HepG2 (cell line): ENCODE measurements around the gene NXT1. TPM values are rescaled to one million over a fixed set of nuclear protein-coding genes. Genes with fewer than 3 reads are reported as not detected.

Source experiments
- CAMTA2 ChIP-seq: sonication (generic); formaldehyde crosslinking; IDR thresholded peaks from 2 replicates; pipeline ENCODE4 v1.4.0; 2020; ENCODE audit warnings: mild to moderate bottlenecking, missing genetic modification reagents, borderline replicate concordance
- CC2D1A ChIP-seq: sonication (generic); formaldehyde crosslinking; IDR thresholded peaks from 2 replicates; pipeline ENCODE4 v1.8.1; 2023; ENCODE audit warnings: mild to moderate bottlenecking, missing genetic modification reagents
- HINFP ChIP-seq: sonication (generic); formaldehyde crosslinking; IDR thresholded peaks from 2 replicates; pipeline ENCODE4 v1.4.0; 2020; ENCODE audit warnings: low read depth, mild to moderate bottlenecking, missing genetic modification reagents
- LRRFIP1 ChIP-seq: sonication (generic); formaldehyde crosslinking; conservative IDR thresholded peaks from 2 replicates; pipeline ENCODE4 v1.4.0; 2020; ENCODE audit warnings: missing genetic modification reagents
- NFATC3 ChIP-seq: sonication (generic); formaldehyde crosslinking; IDR thresholded peaks from 2 replicates; pipeline ENCODE4 v1.5.1; 2020; ENCODE audit warnings: mild to moderate bottlenecking, missing genetic modification reagents
- SRF ChIP-seq: IDR thresholded peaks from 2 replicates; pipeline ENCODE4 v1.6.1; 2011; ENCODE audit warnings: mild to moderate bottlenecking, low read depth, low read length, moderate library complexity
- TFDP1 ChIP-seq: IDR thresholded peaks from 2 replicates; pipeline ENCODE4 v1.6.1; 2016; ENCODE audit warnings: missing compliant biosample characterization, missing genetic modification reagents, borderline replicate concordance
- U2AF1 ChIP-seq: fragments of 200-400 bp; formaldehyde crosslinking; optimal IDR thresholded peaks from 2 replicates; pipeline ENCODE3; 2017; ENCODE audit warnings: mild to moderate bottlenecking, low read depth, low read length
- ZBTB3 ChIP-seq: sonication (generic); formaldehyde crosslinking; IDR thresholded peaks from 2 replicates; pipeline ENCODE4 v1.4.0; 2020; ENCODE audit warnings: low read depth, mild to moderate bottlenecking, moderate library complexity, missing genetic modification reagents, borderline replicate concordance
- ZBTB7A ChIP-seq: sonication (generic); formaldehyde crosslinking; IDR thresholded peaks from 2 replicates; pipeline ENCODE4 v1.8.0; 2022; ENCODE audit warnings: mild to moderate bottlenecking, missing genetic modification reagents
- ZNF605 ChIP-seq: sonication (generic); formaldehyde crosslinking; IDR thresholded peaks from 2 replicates; pipeline ENCODE4 v1.8.0; 2022; ENCODE audit warnings: mild to moderate bottlenecking, missing genetic modification reagents
- ZNF772 ChIP-seq: sonication (generic); formaldehyde crosslinking; IDR thresholded peaks from 2 replicates; pipeline ENCODE4 v1.5.0; 2020; ENCODE audit warnings: mild to moderate bottlenecking, missing genetic modification reagents
- polyA plus RNA-seq, 8 experiments: library from polyadenylated mRNA; depleted of rRNA in 3 of 8; stranded (reverse) in 7 of 8; unstranded in 1 of 8; fragments of >200 nt; fragmentation: Illumina TruSeq in 4 of 8; extraction: Trizol in 4 of 8; gene quantifications; 2 replicates each; pipeline versions ENCODE4 v1.2.1 to v1.2.3, GENCODE V29; 2011 to 2016; ENCODE audit warnings: low read depth in 4 of 8, missing spikeins in 1 of 8, mixed read lengths in 1 of 8; ENCODE audit not compliant: insufficient read depth in 1 of 8
- total RNA-seq, 5 experiments: library from RNA; depleted of rRNA; stranded (reverse); fragments of >200 nt; fragmentation: Illumina TruSeq; extraction: Trizol; gene quantifications; 2 replicates each; pipeline ENCODE4 v1.2.3, GENCODE V29; 2016; ENCODE audit warnings: low read depth in 1 of 5

The NXT1 gene
- total and polyA plus RNA-seq, 2 of the 13 experiments (the other 11 are each of a cell fraction or from before 2014, with no cell fraction given), result 35.6 to 65.9 TPM

- TF ChIP-seq LRRFIP1 (CRISPR knock-in tag), result no peak
- no peak; the same call in 1 of the 2 replicates for TF ChIP-seq ZNF605 (CRISPR knock-in tag)
- TF ChIP-seq ZBTB7A (CRISPR knock-in tag), result peak; percentile 91
- TF ChIP-seq SRF, result peak; percentile 58; the same call in 1 of the 2 replicates
- TF ChIP-seq CAMTA2 (CRISPR knock-in tag), result peak; percentile 40; the same call in 1 of the 2 replicates
- peak; percentile 7 for TF ChIP-seq U2AF1
- TF ChIP-seq HINFP, result no peak
- TF ChIP-seq TFDP1 (CRISPR knock-in tag), result peak; percentile 33; the same call in 1 of the 2 replicates
- peak; percentile 75 for TF ChIP-seq ZNF772
- TF ChIP-seq ZBTB3, result 0 out of 2 replicates have a peak, but pooled peaks have one; percentile 49
- 0 out of 2 replicates have a peak, but pooled peaks have one; percentile 49 for TF ChIP-seq CC2D1A (CRISPR knock-in tag)
- 0 out of 2 replicates have a peak, but pooled peaks have one; percentile 71 for TF ChIP-seq NFATC3 (CRISPR knock-in tag)
Observed at GRCh38 chr20:23350904-23351838, 580 bp downstream of the NXT1 start (continued).
